Measurements from ENCODE around the gene LIN9.
"Not testable (repeated sequence)": the region's sequence is repeated elsewhere in the genome, so short reads cannot be mapped to it uniquely, and the experiment has no call there.

LIN9 gene

DNA sequence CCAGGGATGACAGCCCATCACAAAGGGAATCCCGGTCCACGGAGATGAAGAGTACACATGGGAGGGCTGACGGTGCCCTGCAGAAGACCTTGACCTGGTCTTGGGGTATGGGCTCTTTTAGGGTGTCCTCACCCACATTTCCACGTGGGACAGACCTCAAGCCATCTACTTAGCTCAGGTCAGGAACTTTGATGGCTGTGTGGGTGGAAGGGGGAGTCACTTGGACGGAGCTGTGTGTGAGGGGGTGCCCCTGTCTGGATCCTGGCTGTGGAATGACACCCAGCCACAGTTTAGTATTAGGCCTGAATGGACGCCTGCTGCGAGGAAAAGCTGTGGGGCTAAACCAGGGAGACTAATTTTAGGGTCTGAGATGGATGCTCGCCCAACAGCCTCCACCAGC, 96.4 kb downstream of the LIN9 start:
- DNase-seq (ENCODE audit: low read depth in 2 of 2), result no peak

DNA sequence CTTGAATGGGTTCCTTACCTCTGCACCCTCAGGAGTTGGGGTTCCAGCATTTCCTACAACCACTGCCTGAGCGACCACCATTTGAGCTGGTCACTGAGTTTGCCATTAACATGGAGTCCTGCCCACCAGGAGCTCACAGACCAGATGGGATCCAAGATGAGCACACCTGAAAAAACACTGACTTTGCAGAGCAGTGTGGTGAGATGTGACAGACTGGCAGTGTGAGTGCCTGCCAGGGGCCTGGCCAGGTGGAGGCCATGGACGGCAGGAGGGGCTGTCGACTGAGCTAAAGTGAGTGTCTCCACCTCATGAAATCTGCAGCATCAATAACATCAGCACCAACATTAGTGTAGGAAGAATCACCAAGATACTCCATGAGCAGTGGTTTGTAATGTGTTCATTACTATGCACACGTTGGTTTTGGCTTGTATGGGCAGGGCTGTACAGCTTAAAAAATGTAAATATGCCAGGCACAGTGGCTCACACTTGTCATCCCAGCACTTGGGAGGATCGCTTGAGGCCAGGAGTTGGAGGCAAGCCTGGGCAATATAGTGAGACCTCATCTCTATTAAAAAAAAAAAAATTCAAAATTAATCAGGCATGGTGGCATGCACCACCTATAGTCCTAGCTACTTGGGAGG, 97.7 kb downstream of the LIN9 start:
- DNase-seq (ENCODE audit: low read depth in 2 of 2), result no peak

GRCh38 chr1:226210571-226211176, 98.3 kb downstream of the LIN9 start:
- no peak for DNase-seq (ENCODE audit: low read depth in 2 of 2)

- no peak for DNase-seq (ENCODE audit: low read depth in 2 of 2)
Measured at GRCh38 chr1:226209307-226210059, 99.5 kb downstream of the LIN9 start.

DNA sequence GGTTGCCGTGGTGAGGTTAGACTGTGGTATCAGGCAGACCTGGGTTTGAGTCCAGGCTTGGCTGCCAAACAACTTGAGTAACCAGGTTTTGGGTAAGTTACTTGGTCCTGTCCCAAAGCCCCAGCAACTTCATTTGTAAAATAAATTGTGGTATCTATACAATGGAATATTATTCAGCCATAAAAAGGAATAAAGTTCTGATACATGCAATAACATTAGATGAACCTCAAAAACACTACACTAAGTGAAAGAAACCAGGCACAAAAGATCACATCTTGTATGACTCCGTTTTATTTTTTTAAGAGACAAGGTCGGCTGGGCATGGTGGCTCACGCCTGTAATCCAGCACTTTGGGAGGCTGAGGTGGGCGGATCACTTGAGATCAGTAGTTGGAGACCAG, 101.9 kb downstream of the LIN9 start:
- no peak for DNase-seq (ENCODE audit: low read depth in 2 of 2)

DNA sequence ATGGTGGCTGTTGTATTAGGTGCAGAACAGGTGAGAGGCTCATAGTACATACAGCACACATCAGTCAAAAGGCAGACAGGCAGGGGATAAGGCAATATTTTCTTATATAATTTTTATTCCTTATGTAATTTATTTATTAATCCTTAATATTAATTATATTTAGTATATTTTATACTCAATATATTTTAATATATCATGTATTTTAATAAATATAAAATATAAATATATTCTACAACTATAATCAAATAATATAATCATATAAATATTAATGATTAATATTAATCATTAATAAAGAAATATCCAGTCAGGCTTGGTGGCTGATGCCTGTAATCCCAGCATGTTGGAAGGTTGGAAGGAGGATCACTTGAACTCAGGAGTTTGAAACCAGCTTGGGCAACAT, 104.8 kb downstream of the LIN9 start:
- no peak for DNase-seq (ENCODE audit: low read depth in 2 of 2)

- no peak for DNase-seq (ENCODE audit: low read depth in 2 of 2)
Measured at GRCh38 chr1:226203655-226204054, 105.3 kb downstream of the LIN9 start.

- DNase-seq (ENCODE audit: low read depth in 2 of 2), result no peak
Measured at GRCh38 chr1:226203240-226203639, 105.7 kb downstream of the LIN9 start.

- not testable (repeated sequence) for DNase-seq (ENCODE audit: low read depth in 2 of 2)
Measured at GRCh38 chr1:226202666-226203065, 106.3 kb downstream of the LIN9 start.

GRCh38 chr1:226202246-226202645, 106.7 kb downstream of the LIN9 start:
- no peak for DNase-seq (ENCODE audit: low read depth in 2 of 2)

DNA sequence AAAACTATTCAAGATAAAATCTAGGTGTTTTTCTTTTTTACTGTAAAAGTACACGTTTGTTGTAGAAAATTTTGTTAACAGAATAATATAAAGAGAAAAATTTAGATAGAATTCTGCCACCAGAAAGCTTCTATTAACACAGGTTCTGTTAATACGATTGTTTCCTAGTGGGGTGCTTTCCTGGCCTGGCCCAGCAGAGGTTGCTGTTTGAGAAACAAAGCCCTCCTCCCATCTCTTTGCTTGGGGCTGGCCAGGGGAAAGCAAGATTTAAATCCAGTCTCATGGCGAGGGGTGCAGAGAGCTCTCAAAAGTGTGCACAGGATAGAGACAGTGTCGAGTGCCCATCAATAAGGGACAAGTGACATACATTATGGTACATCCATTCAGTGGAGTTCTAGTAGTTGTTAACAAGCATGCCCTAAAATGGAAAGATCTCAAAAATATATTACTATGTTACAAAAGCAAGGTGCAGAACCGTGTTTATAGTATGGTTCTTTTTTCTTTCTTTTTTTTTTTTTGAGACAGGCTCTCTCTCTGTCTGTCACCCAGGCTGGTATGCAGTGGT, 107.9 kb downstream of the LIN9 start:
- no peak for DNase-seq (ENCODE audit: low read depth in 2 of 2)

GRCh38 chr1:226199971-226200370, 109.0 kb downstream of the LIN9 start:
- DNase-seq (ENCODE audit: low read depth in 2 of 2), result no peak

GRCh38 chr1:226195144-226195543, 113.8 kb downstream of the LIN9 start:
- no peak for DNase-seq (ENCODE audit: low read depth in 2 of 2)

DNA sequence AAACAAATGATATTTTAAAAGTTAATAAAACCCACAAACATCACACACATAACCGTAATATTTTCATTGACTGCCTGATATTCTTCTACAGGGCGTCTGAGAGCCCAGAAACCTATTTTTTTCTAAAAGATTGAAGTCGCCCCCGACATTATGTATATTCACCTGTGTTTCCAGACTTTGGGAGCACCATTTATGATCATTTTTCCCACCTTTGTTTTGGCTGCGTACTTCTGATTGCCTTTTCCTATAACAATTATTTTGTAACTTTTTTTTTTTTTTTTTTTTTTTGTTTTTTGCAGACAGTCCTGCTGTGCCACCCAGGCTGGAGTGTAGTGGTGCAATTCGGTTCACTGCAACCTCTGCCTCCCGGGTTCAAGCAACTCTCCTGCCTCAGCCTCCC, 121.6 kb downstream of the LIN9 start:
- DNase-seq (ENCODE audit: low read depth in 2 of 2), result no peak

- DNase-seq (ENCODE audit: low read depth in 2 of 2), result no peak
Measured at GRCh38 chr1:226187019-226187322, 122.0 kb downstream of the LIN9 start.

DNA sequence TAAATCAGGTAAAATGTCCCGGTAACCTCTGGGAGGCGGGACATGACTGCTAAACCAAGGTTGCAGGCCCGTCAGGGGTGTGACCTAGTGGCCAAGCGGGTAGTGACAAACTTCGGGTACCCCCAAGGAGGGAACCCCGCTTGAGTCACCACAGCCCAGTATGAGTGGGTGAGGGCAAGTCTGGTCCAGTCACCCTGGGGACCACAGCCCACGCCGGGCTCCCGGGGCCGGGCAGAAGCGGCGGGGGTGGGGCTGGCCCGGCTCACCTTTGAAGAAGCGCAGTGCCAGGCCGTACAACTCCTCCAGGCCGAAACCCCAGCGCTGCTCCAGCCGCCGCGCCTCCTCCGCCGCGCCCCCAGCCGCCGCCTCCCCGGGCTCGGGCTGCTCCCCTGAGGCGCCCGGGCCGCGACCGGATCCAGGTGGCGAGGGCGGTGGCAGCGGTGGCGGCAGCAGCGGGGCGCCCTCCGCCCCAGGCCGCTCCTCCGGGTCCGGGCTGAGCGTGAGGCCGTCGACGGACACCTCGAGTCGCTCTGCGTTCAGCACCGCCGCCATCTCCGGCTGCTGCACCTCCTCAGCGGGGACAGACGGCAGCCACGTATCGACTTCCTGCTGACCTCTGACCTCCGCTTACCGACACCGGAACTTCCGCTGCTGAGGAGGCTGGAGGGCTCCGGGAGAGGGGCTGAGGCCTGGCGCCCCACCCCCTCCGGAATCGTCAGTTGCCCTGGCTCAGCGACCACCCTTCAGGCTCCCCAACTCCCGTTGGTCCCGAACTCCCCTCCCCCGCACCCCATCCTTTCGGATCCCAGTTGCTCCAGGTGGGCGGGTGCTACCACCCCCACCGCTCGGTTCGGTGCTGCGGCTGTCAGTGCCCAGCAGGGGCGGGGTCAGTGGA, 122.6 kb downstream of the LIN9 start, which contains the start of gene ACBD3:
TSS of gene ACBD3 (minus strand) at position 618 of the 895 bp plus-strand sequence. CDS start at position 552, 66 bp downstream.
- peak; percentile 61 to 67 for DNase-seq (ENCODE audit: low read depth in 2 of 2)

GRCh38 chr1:226185141-226186036, 123.6 kb downstream of the LIN9 start:
- DNase-seq (ENCODE audit: low read depth in 2 of 2), result no peak

- DNase-seq (ENCODE audit: low read depth in 2 of 2), result no peak
Measured at GRCh38 chr1:226181996-226182714, 126.8 kb downstream of the LIN9 start.

All from stimulated activated CD8-positive, alpha-beta memory T cell treated with anti-CD3 and anti-CD28 coated beads, Interleukin-7, amount 100 ng/mL, for 1 hour (primary cell).